GM18520 (cell line): ENCODE measurements around the gene CHAF1A.

Source experiments
- ATAC-seq: cut with Tn5 transposase; IDR thresholded peaks from one replicate; pipeline ENCODE4 v1.9.1; 2021; ENCODE audit not compliant: unreplicated experiment

The CHAF1A gene

GRCh38 chr19:4403005-4403761 lies 743 bp downstream of the CHAF1A start:
- ATAC-seq: no peak

- ATAC-seq: no peak
These were observed 3.5 kb downstream of the CHAF1A start for GRCh38 chr19:4405977-4406376.

- no peak for ATAC-seq
These were observed 4.2 kb downstream of the CHAF1A start for GRCh38 chr19:4406626-4407025.

GRCh38 chr19:4409123-4409933 lies 6.9 kb downstream of the CHAF1A start:
- ATAC-seq: no peak

GRCh38 chr19:4413588-4413987 lies 11.1 kb downstream of the CHAF1A start:
- no peak for ATAC-seq

GRCh38 chr19:4414144-4414799 lies 11.8 kb downstream of the CHAF1A start:
- no peak for ATAC-seq

- no peak for ATAC-seq
These were observed 12.4 kb downstream of the CHAF1A start for GRCh38 chr19:4414800-4415321.

- ATAC-seq: no peak
These were observed 12.9 kb downstream of the CHAF1A start for GRCh38 chr19:4415352-4415751.

- no peak for ATAC-seq
These were observed 13.8 kb downstream of the CHAF1A start for GRCh38 chr19:4416268-4416667.

- no peak for ATAC-seq
These were observed 21.1 kb downstream of the CHAF1A start for GRCh38 chr19:4423416-4424126.

GRCh38 chr19:4425537-4425936 lies 23.1 kb downstream of the CHAF1A start:
- ATAC-seq: no peak

GRCh38 chr19:4428326-4428975 lies 26.0 kb downstream of the CHAF1A start:
- ATAC-seq: no peak

GRCh38 chr19:4429256-4429655 lies 26.8 kb downstream of the CHAF1A start:
- ATAC-seq: no peak

GRCh38 chr19:4429771-4430171 lies 27.3 kb downstream of the CHAF1A start:
- no peak for ATAC-seq

- ATAC-seq: no peak
These were observed 28.3 kb downstream of the CHAF1A start for GRCh38 chr19:4430760-4431159.

- no peak for ATAC-seq
These were observed 28.9 kb downstream of the CHAF1A start for GRCh38 chr19:4431296-4431695.

- no peak for ATAC-seq
These were observed 29.6 kb downstream of the CHAF1A start for GRCh38 chr19:4431808-4432674.

GRCh38 chr19:4432918-4433506 lies 30.6 kb downstream of the CHAF1A start:
- no peak for ATAC-seq

- no peak for ATAC-seq
These were observed 32.0 kb downstream of the CHAF1A start for GRCh38 chr19:4434391-4434790.
